Keratinocyte (primary cell): Measurements from ENCODE around the gene CCT6B.

Experiments
- CTCF ChIP-seq, 3 experiments: IDR thresholded peaks in 1 of 3; conservative IDR thresholded peaks in 1 of 3; optimal IDR thresholded peaks in 1 of 3; 2 replicates in 2 of 3; 3 replicates in 1 of 3; pipeline versions ENCODE3 to v1.5.1; 2011; ENCODE audit warnings: low read length in 3 of 3, mild to moderate bottlenecking in 3 of 3, moderate library complexity in 2 of 3, control low read depth in 1 of 3, inconsistent platforms in 1 of 3; ENCODE audit not compliant: insufficient read depth in 2 of 3; ENCODE audit errors: extremely low read depth in 1 of 3
- EZH2 ChIP-seq: IDR thresholded peaks from one replicate; pipeline ENCODE4 v1.6.1; 2012; ENCODE audit warnings: inconsistent platforms, mild to moderate bottlenecking, low read length, moderate library complexity

- no peak for TF ChIP-seq CTCF (optimal IDR thresholded peaks at IDR 0.05 in 1 of 3, IDR thresholded peaks at IDR 0.05 in 1 of 3, conservative IDR thresholded peaks at IDR 0.05 in 1 of 3; ENCODE audit: extremely low read depth in 1 of 3, insufficient read depth in 2 of 3, low read length in 3 of 3)
- no peak for TF ChIP-seq EZH2
Measured at GRCh38 chr17:34902831-34903547, 58.3 kb downstream of the CCT6B start.
